ENCODE data around the gene HOXC11. TPM values are rescaled to one million over a fixed set of nuclear protein-coding genes. Genes with fewer than 3 reads are reported as not detected.

HOXC11 gene
- total and polyA plus RNA-seq, 2 experiments from 2014 or later, result not detected

DNA sequence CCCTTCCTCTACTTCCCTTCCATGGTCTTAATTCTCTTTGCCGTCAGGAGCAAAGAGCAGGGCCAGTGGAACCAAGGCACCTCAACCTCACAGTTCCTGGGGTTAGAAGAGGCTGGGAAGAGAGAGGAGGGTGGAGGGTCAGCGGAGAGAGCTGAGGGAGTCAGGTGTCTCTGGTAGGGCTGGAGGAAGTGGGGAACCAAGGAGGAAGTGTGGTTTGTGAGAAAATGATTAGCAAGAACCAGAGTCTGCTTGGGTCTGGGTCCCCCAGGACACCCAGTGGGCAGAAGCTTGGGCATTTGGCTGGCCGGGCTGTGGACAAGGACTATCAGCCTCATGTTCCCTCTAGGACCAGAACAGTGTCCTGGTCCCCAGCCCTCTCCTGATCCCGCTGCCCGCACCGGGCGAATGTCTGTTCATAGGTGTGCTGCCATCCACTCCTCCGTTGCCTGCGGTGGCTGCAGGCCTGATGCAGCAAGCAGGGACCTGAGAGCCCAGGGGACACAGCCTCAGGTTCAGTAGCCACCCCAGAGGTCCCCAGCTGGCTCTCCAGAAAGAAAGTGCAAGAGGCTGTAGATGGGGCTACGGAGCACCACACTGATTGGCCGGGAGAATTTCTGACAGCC, 15.9 kb upstream of the HOXC11 start:
- H3F3A ChIP-seq (replicated peaks; ENCODE audit: low read depth), result peaks cover 49% of the 10 kb centered on the region
- peaks cover 48% of the 10 kb centered on the region for H4K20me1 ChIP-seq (replicated peaks; ENCODE audit: insufficient read depth)
- no peak overlapping the region; the same call in 2 of the 3 replicates for H3K4me3 Mint-ChIP-seq
- H3K4me1 Mint-ChIP-seq, result peaks cover 24% of the 10 kb centered on the region
- H3K36me3 Mint-ChIP-seq (ENCODE audit: low read depth), result peaks cover 3% of the 10 kb centered on the region; the same call in 1 of the 3 replicates
- peaks cover 98% of the 10 kb centered on the region for H3K27me3 Mint-ChIP-seq (ENCODE audit: insufficient read depth, low read depth, poor library complexity)
- no peaks in the 10 kb centered on the region; the same call in 1 of the 2 replicates for H3K36me3 ChIP-seq (ENCODE audit: insufficient read depth)
- H3K27me3 ChIP-seq (ENCODE audit: insufficient read depth), result peaks cover 100% of the 10 kb centered on the region
- TF ChIP-seq EZH2 (IDR thresholded peaks at IDR 0.05; ENCODE audit: low read depth, unreplicated experiment), result peak; percentile 32
- peak; percentile 25 for TF ChIP-seq EZH2phosphoT487 (IDR thresholded peaks at IDR 0.05; ENCODE audit: unreplicated experiment)
- TF ChIP-seq CREB1 (CRISPR knock-in tag; IDR thresholded peaks at IDR 0.05; ENCODE audit: low read depth), result no peak
- H3K9me2 ChIP-seq (ENCODE audit: insufficient read depth), result no peaks in the 10 kb centered on the region
- ATAC-seq (no peak), DNase-seq (ENCODE audit: low spot score) (no peak)
- no peak overlapping the region for H2AFZ ChIP-seq
- H3K4me3 ChIP-seq, result no peak overlapping the region
- H3K27ac ChIP-seq (ENCODE audit: low read depth), result no peak overlapping the region
- peaks cover 6% of the 10 kb centered on the region for H3K9me3 Mint-ChIP-seq
- no peaks in the 10 kb centered on the region for H3K79me2 ChIP-seq (replicated peaks; ENCODE audit: insufficient read depth)
- no peak overlapping the region for H3K27ac Mint-ChIP-seq
- peaks cover 11% of the 10 kb centered on the region for H3K4me1 ChIP-seq (ENCODE audit: insufficient read depth)
- no peak overlapping the region for H3K4me2 ChIP-seq

DNA sequence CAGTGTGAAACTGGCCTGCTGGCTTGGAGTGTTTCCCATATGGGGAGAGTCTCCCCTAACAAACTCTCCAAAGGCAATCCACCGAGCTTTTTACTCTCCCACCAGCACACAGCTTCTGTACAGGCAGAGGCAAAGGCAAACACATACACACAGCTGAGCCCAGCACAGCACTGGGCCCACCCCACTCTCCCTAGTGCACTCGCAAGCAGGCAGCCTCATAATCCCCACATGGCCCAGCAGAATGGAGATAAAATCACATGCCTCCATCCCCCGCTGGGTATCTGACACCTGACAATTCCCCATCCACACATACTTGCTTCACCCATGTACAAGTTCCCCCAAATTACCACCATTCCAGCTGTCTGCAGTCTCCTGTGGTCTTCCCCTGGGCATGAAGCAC, 14.8 kb upstream of the HOXC11 start:
- peaks cover 11% of the 10 kb centered on the region for H3K4me1 ChIP-seq (ENCODE audit: insufficient read depth)
- peaks cover 98% of the 10 kb centered on the region for H3K27me3 Mint-ChIP-seq (ENCODE audit: insufficient read depth, low read depth, poor library complexity)
- ATAC-seq (no peak), DNase-seq (ENCODE audit: low spot score) (no peak)
- peaks cover 100% of the 10 kb centered on the region for H3K27me3 ChIP-seq (ENCODE audit: insufficient read depth)
- peaks cover 3% of the 10 kb centered on the region; the same call in 1 of the 3 replicates for H3K36me3 Mint-ChIP-seq (ENCODE audit: low read depth)
- H3K27ac Mint-ChIP-seq, result no peak overlapping the region
- H3K27ac ChIP-seq (ENCODE audit: low read depth), result no peak overlapping the region
- H3K36me3 ChIP-seq (ENCODE audit: insufficient read depth), result no peaks in the 10 kb centered on the region; the same call in 1 of the 2 replicates
- no peaks in the 10 kb centered on the region for H3K79me2 ChIP-seq (replicated peaks; ENCODE audit: insufficient read depth)
- peaks cover 52% of the 10 kb centered on the region for H4K20me1 ChIP-seq (replicated peaks; ENCODE audit: insufficient read depth)
- H3K9me2 ChIP-seq (ENCODE audit: insufficient read depth), result no peaks in the 10 kb centered on the region
- peaks cover 23% of the 10 kb centered on the region for H3K4me1 Mint-ChIP-seq
- no peak overlapping the region for H3K4me3 ChIP-seq
- no peak overlapping the region for H3K4me3 Mint-ChIP-seq
- H3F3A ChIP-seq (replicated peaks; ENCODE audit: low read depth), result peaks cover 49% of the 10 kb centered on the region
- no peak overlapping the region for H3K4me2 ChIP-seq
- no peak overlapping the region for H2AFZ ChIP-seq
- peaks cover 6% of the 10 kb centered on the region for H3K9me3 Mint-ChIP-seq
- TF ChIP-seq EZH2phosphoT487 (IDR thresholded peaks at IDR 0.05; ENCODE audit: unreplicated experiment), result no peak
- no peak for TF ChIP-seq POLR2AphosphoS5 (IDR thresholded peaks at IDR 0.05; ENCODE audit: low read depth)
- TF ChIP-seq EZH2 (IDR thresholded peaks at IDR 0.05; ENCODE audit: low read depth, unreplicated experiment), result no peak
- TF ChIP-seq CTCF (conservative IDR thresholded peaks at IDR 0.05; ENCODE audit: low read depth in 2 of 2), result no peak
- TF ChIP-seq ETS1 (IDR thresholded peaks at IDR 0.05), result no peak
- TF ChIP-seq ZNF331 (CRISPR knock-in tag; IDR thresholded peaks at IDR 0.05; ENCODE audit: low read depth), result no peak
- TF ChIP-seq ZNF462 (CRISPR knock-in tag; IDR thresholded peaks at IDR 0.05), result no peak
- no peak for TF ChIP-seq JUNB (IDR thresholded peaks at IDR 0.05; ENCODE audit: unreplicated experiment)
- TF ChIP-seq NANOG (IDR thresholded peaks at IDR 0.05; ENCODE audit: borderline replicate concordance), result no peak
- no peak for TF ChIP-seq CREB1 (CRISPR knock-in tag; IDR thresholded peaks at IDR 0.05; ENCODE audit: low read depth)
- no peak for TF ChIP-seq STAT1 (IDR thresholded peaks at IDR 0.05; ENCODE audit: unreplicated experiment)

Measured in GM23338 (cell line).